HG03571 (cell line): ENCODE measurements around the gene THBS4.

Experiments used
- ATAC-seq: cut with Tn5 transposase; IDR thresholded peaks from one replicate; pipeline ENCODE4 v1.9.1; 2021; ENCODE audit not compliant: unreplicated experiment

THBS4 gene

GRCh38 chr5:80043187-80043586 is 8.0 kb downstream of the THBS4 start:
- no peak for ATAC-seq

GRCh38 chr5:80048084-80048780 is 13.1 kb downstream of the THBS4 start:
- no peak for ATAC-seq

- ATAC-seq, result no peak
These were observed 17.3 kb downstream of the THBS4 start for GRCh38 chr5:80052464-80052863.

GRCh38 chr5:80054682-80055081 is 19.5 kb downstream of the THBS4 start:
- ATAC-seq, result no peak

GRCh38 chr5:80055491-80056170 is 20.5 kb downstream of the THBS4 start:
- ATAC-seq, result no peak

- ATAC-seq, result no peak
These were observed 22.0 kb downstream of the THBS4 start for GRCh38 chr5:80057099-80057498.

- no peak for ATAC-seq
These were observed 22.8 kb downstream of the THBS4 start for GRCh38 chr5:80057921-80058320.

GRCh38 chr5:80059354-80059980 is 24.3 kb downstream of the THBS4 start:
- no peak for ATAC-seq

GRCh38 chr5:80060966-80061365 is 25.8 kb downstream of the THBS4 start:
- ATAC-seq, result no peak

- no peak for ATAC-seq
These were observed 26.4 kb downstream of the THBS4 start for GRCh38 chr5:80061547-80061946.

GRCh38 chr5:80064124-80064523 is 29.0 kb downstream of the THBS4 start:
- no peak for ATAC-seq

- no peak for ATAC-seq
These were observed 31.9 kb downstream of the THBS4 start for GRCh38 chr5:80067016-80067415.

- no peak for ATAC-seq
These were observed 32.5 kb downstream of the THBS4 start for GRCh38 chr5:80067531-80068245.

- no peak for ATAC-seq
These were observed 33.1 kb downstream of the THBS4 start for GRCh38 chr5:80068246-80068636.

GRCh38 chr5:80068775-80069174 is 33.6 kb downstream of the THBS4 start:
- ATAC-seq, result no peak

- no peak for ATAC-seq
These were observed 34.2 kb downstream of the THBS4 start for GRCh38 chr5:80069251-80069800.

GRCh38 chr5:80069918-80070318 is 34.8 kb downstream of the THBS4 start:
- no peak for ATAC-seq

GRCh38 chr5:80070338-80071056 is 35.3 kb downstream of the THBS4 start:
- ATAC-seq, result no peak

- ATAC-seq, result no peak
These were observed 36.4 kb downstream of the THBS4 start for GRCh38 chr5:80071510-80072021.
